GM12892 (cell line): ENCODE results near the gene SAMD9.
A peak's percentile ranks its signal among the peaks of the same experiment; 100 is the strongest.
"Not testable (repeated sequence)": the region's sequence is repeated elsewhere in the genome, so short reads cannot be mapped to it uniquely, and the experiment has no call there.

ENCODE experiments used
- DNase-seq: peaks from one replicate; pipeline ENCODE4 v3.0.0; 2011; ENCODE audit not compliant: insufficient read length
- FAIRE-seq: peaks from 2 replicates; lab custom pipeline; 2011; peaks lifted over from hg19 to GRCh38; lab: Jason Lieb, UNC
- POLR2A ChIP-seq: IDR thresholded peaks from 2 replicates; pipeline ENCODE4 v1.6.1; 2011; ENCODE audit warnings: low read depth, low read length, control low read depth
- POLR2AphosphoS5 ChIP-seq: IDR thresholded peaks from 2 replicates; pipeline ENCODE4 v1.6.1; 2011; ENCODE audit warnings: low read depth, low read length, control low read depth
- TAF1 ChIP-seq: IDR thresholded peaks from 2 replicates; pipeline ENCODE4 v1.6.1; 2011; ENCODE audit warnings: low read depth, mild to moderate bottlenecking, control low read depth, low read length, borderline replicate concordance

SAMD9 gene

DNA sequence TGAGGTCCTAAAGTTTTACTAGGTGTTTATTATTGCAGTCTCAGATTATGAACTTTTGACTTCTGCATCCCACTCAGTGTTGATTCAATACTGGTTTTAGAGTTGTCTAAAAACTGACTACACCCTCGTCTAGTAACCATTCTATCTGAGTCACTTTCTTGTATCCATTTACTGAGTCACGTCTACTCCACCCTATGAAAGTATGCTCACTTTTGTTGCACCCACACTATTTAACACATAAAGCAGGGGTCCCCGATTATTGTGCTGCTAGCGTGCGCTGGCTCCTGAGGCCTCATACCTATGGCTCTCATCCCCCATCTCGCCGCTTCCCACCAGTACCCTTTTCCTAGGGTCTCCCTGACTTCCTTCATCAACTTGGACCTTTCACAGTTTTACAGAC lies 2.0 kb downstream of the SAMD9 start:
- no peak for FAIRE-seq
- DNase-seq: no peak
- TF ChIP-seq TAF1 (no peak), POLR2AphosphoS5 (no peak), POLR2A (no peak)

- FAIRE-seq: no peak
- TF ChIP-seq POLR2AphosphoS5 (no peak), POLR2A (no peak), TAF1 (no peak)
- DNase-seq: no peak
Measured at GRCh38 chr7:93108003-93108402, 9.8 kb downstream of the SAMD9 start.

DNA sequence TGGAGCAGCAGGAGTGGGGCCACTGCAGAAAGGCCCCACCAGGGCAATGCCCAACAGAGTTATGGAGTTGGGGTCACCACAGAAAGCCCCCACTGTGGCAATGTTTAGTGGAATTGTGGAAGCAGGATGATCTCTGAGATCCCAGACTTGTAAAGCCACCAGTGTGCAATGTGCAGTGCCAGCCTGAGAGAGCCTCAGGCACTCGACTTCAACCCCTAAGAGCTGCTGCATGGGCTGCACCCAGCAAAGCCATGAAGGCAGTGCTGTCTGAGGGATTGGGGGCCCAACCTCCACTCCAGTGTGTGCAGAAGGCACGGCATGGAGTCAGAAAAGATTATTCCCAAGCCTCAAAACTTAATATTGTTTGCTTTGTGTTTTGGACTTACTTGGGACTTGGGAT lies 20.4 kb downstream of the SAMD9 start:
- FAIRE-seq (no peak), DNase-seq (no peak)
- no peak for TF ChIP-seq TAF1

- TF ChIP-seq POLR2A (no peak), TAF1 (no peak), POLR2AphosphoS5 (no peak)
- FAIRE-seq: peak; percentile 48
- DNase-seq: no peak
Measured at GRCh38 chr7:93092757-93093370, 24.9 kb downstream of the SAMD9 start.

- FAIRE-seq, DNase-seq: not testable (repeated sequence)
Measured at GRCh38 chr7:93073357-93073756, 44.4 kb downstream of the SAMD9 start.

DNA sequence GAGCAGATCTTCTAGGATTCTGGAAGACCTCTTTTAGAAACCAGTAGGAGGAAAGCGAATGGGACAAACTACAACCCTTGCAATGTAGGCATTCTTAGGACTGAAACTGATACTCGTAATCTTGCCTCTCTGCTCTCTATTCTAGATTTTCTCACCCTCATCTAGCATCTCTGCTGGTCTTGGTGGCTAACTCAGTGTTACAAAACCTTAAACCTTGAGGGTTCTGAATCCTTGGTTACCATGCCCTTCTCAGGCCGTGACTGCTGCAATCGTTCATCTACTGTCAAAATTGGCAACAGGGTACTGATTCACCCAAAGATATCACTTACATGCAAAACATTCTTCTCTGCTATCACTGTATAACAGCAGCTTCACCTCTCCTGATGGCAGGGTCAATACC lies 55.2 kb downstream of the SAMD9 start:
- FAIRE-seq: no peak
- no peak for DNase-seq
- no peak for TF ChIP-seq TAF1
- TF ChIP-seq POLR2A: no peak
- no peak for TF ChIP-seq POLR2AphosphoS5

DNA sequence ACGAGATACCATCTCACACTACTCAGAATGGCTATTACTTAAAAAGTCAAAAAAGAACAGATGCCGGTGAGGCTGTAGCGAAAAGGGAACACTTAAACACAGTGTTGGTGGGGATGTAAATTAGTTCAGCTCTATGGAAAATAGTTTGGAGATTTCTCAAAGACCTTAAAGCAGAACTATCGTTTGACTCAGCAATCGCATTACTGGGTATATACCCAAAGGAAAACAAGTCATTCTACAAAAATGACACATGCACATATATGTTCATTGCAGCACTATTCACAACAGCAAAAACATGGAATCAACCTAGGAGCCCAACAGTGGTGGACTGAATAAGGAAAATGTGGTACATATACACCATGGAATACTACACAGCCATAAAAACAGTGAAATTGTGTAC lies 56.9 kb downstream of the SAMD9 start:
- FAIRE-seq (no peak), DNase-seq (no peak)
- TF ChIP-seq POLR2A (no peak), TAF1 (no peak), POLR2AphosphoS5 (no peak)

DNA sequence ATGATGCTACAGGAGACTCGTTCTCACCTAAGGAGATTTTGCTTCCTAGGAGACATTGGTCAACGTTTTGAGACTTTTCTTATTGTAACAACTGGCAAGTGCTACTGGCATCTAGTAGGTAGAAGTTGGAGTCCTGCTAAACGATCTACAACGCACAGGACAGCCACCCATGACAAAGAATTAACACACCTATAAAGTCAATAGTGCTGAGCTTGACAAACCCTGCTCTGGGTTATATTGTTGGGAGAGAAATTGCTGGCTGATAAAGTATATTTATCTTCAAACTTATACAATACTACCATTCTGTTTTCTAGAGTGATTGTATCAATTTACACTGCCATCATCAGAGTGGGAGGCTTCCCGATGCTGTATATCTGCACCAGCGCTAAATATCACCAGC lies 57.8 kb downstream of the SAMD9 start:
- FAIRE-seq (no peak), DNase-seq (no peak)
- TF ChIP-seq POLR2AphosphoS5 (no peak), TAF1 (no peak), POLR2A (no peak)

GRCh38 chr7:93056621-93057020 lies 61.2 kb downstream of the SAMD9 start:
- DNase-seq, FAIRE-seq: not testable (repeated sequence)

DNA sequence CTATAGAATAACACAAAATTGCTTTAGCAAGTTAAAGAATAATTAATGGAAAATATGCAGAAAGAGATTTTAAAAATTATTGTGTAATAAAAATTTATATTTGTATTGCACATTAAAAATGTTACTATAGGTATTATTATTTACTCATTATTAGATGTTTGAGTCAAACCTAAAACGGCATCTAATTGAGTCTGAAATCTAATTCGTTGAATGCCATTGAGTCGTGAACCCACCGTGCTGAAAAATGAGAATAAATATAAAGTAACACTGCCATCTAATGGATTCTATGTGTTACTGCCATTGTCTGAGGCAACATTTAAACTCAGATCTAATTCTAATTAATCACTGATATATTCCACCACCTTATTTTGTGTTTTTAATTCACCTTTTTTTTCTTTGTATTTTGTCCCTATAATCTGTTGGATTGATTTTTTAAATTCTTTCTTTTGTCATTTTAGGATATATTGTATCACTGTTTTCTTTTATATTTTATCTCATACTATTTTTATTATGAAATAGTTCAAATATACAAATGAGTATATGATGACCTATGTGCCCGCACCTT lies 62.2 kb downstream of the SAMD9 start:
- peak; percentile 5 for FAIRE-seq
- TF ChIP-seq TAF1 (no peak), POLR2AphosphoS5 (no peak), POLR2A (no peak)
- no peak for DNase-seq

- TF ChIP-seq POLR2AphosphoS5: no peak
- no peak for TF ChIP-seq TAF1
- no peak for TF ChIP-seq POLR2A
- peak; percentile 77 for FAIRE-seq
- no peak for DNase-seq
Measured at GRCh38 chr7:93054975-93055374, 62.8 kb downstream of the SAMD9 start.

DNA sequence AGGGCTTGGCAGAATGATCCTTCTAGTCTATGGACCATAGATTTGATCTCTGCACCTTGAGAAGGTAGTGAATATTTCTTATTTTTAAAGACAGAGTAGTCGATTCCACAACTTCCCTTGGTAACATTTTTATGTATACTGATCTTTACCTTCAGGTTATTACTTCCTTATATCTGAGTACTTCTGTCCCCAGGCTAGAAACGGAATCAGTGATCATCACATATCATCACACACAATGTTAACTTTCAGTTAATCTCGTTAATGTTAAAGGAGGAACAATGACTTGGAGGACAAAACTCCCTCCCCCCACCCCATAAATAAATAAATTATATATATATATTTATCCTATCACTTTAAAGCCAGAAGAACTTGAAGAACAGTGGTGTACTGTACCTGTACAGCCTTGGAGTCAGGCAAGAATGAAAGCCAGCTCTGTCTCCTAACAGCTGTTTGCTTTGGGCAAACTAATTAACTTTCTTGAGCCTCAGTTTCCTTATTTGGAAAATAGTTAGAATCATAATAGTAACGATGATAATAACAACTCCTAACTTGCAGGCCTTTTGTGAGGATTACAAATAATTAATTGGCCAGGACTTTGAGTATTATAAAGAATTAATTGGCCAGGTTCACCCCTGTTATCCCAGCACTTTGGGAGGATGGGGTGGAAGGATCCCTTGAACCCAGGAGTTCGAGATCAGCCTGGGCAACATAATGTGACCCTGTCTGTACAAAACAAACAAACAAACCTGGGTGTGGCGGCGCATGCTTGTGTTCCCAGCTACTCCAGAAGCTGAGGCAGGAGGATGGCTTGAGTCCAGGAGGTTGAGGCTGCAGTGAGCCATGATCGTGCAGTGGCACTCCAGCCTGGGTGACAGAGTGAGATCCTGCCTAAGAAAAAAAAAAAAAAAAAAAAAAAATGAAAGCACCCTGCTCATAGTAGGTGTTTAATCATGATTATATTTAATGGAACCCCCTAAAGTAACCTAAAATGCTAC lies 63.5 kb downstream of the SAMD9 start:
- FAIRE-seq: peak; percentile 70
- no peak for DNase-seq
- TF ChIP-seq TAF1 (no peak), POLR2AphosphoS5 (no peak), POLR2A (no peak)
